ENCODE data around the gene PELI2. TPM values are rescaled to one million over a fixed set of nuclear protein-coding genes. Genes with fewer than 3 reads are reported as not detected.
A peak's percentile ranks its signal among the peaks of the same experiment; 100 is the strongest.

Gene PELI2
- total and polyA plus RNA-seq, 5 experiments from 2014 or later, result 0.91 to 14.1 (median 1.9) TPM

- ATAC-seq, result no peak
- peaks cover 26 to 55% (median 30%) of the 10 kb centered on the region in 4 donors for H3K4me1 Mint-ChIP-seq
- peaks cover 0 to 9% (median 6%) of the 10 kb centered on the region in 5 donors for H3K27me3 Mint-ChIP-seq
- peak overlapping the region in 1 of 10 donors; percentile 64 for H3K4me3 Mint-ChIP-seq
- no peaks in the 10 kb centered on the region for H3K9me3 Mint-ChIP-seq
- POLR2A ChIA-PET, result no interaction called here
- DNase-seq, result no peak
- peak overlapping the region in 1 of 10 donors; percentile 31 for H3K27ac Mint-ChIP-seq
- H3K36me3 Mint-ChIP-seq, result no peaks in the 10 kb centered on the region
These were observed 4.1 kb downstream of the PELI2 start for GRCh38 chr14:56122301-56122700.

DNA sequence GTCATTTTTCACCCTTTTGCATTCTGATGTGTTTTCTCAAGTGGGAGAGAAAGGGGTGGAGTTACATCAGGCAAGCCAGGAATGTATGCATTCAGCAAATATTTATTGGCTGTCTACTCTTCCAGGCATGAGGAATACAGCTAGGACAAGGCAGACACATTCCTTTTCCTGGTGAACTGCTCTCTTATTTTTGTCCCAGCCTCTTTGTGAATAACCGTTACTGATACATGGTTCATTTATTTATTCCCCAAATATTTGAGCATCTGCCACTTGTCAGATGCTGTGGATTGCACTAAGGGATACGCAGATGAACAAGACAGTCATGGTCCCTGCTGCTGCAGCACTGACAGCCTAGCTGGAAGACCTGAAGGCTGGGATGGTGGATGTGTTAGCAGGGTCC, 6.1 kb downstream of the PELI2 start:
- POLR2A ChIA-PET, result no interaction called here
- Mint-ChIP-seq H3K9me3 (no peaks in the 10 kb centered on the region), H3K4me1 (peaks cover 26 to 66% (median 31%) of the 10 kb centered on the region in 4 donors), H3K27me3 (peaks cover 0 to 11% (median 9%) of the 10 kb centered on the region in 5 donors), H3K27ac (no peak overlapping the region), H3K36me3 (no peaks in the 10 kb centered on the region), H3K4me3 (no peak overlapping the region)
- DNase-seq, result no peak
- no peak for ATAC-seq

GRCh38 chr14:56125772-56126636, 7.8 kb downstream of the PELI2 start:
- ATAC-seq, result no peak
- DNase-seq, result no peak
- POLR2A ChIA-PET, result interaction anchor here (2.2 kb wide), 1 partner anchor 7 kb away, joined by 6 read pairs; the partner anchor contains the start of gene PELI2
- Mint-ChIP-seq H3K27ac (no peak overlapping the region), H3K36me3 (no peaks in the 10 kb centered on the region), H3K27me3 (peaks cover 0 to 15% (median 9%) of the 10 kb centered on the region in 5 donors), H3K4me3 (no peak overlapping the region), H3K9me3 (no peaks in the 10 kb centered on the region), H3K4me1 (peaks cover 18 to 62% (median 23%) of the 10 kb centered on the region in 4 donors)

- H3K9me3 Mint-ChIP-seq, result no peaks in the 10 kb centered on the region
- no peak overlapping the region for H3K27ac Mint-ChIP-seq
- peaks cover 0 to 15% (median 9%) of the 10 kb centered on the region in 5 donors for H3K27me3 Mint-ChIP-seq
- H3K4me3 Mint-ChIP-seq, result no peak overlapping the region
- no peak for DNase-seq
- H3K36me3 Mint-ChIP-seq, result no peaks in the 10 kb centered on the region
- POLR2A ChIA-PET, result interaction anchor here (2.2 kb wide), 1 partner anchor 8 kb away, joined by 6 read pairs; the partner anchor contains the start of gene PELI2
- ATAC-seq, result no peak
- H3K4me1 Mint-ChIP-seq, result peaks cover 17 to 61% (median 21%) of the 10 kb centered on the region in 4 donors
These were observed 8.4 kb downstream of the PELI2 start for GRCh38 chr14:56126637-56126913.

DNA sequence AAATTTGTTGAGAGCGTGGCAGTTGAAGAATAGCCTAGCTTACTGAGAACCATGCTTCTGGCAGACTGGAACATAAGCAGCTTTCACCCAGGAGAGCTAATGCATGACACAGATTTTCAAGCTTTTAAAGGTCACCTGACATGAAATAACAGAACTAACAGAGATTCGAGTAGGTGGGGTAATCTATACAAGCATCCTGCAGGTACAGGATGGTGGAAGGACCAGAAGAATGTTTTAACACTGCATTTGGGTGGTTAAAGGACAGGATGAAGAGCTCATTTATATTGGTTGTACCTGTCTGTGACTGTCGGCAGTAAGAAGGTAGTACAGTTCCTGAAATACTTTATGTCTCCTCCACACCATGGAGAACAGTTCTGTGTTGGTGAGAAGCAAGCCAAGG, 8.9 kb downstream of the PELI2 start:
- DNase-seq (no peak), ATAC-seq (no peak)
- Mint-ChIP-seq H3K27me3 (peaks cover 0 to 15% (median 6%) of the 10 kb centered on the region in 5 donors), H3K4me1 (peaks cover 13 to 63% (median 20%) of the 10 kb centered on the region in 4 donors), H3K9me3 (no peaks in the 10 kb centered on the region), H3K36me3 (no peaks in the 10 kb centered on the region), H3K27ac (no peak overlapping the region), H3K4me3 (no peak overlapping the region)
- POLR2A ChIA-PET, result interaction anchor here (0.6 to 2.2 kb wide), 2 partner anchors 9 to 28 kb away, joined by 3 to 6 read pairs; partner anchors contain the start of gene PELI2

- POLR2A ChIA-PET, result no interaction called here
- Mint-ChIP-seq H3K36me3 (no peaks in the 10 kb centered on the region), H3K27ac (no peak overlapping the region), H3K27me3 (peaks cover 0 to 18% (median 9%) of the 10 kb centered on the region in 5 donors), H3K4me1 (peaks cover 16 to 54% (median 23%) of the 10 kb centered on the region in 4 donors), H3K4me3 (no peak overlapping the region), H3K9me3 (no peaks in the 10 kb centered on the region)
- DNase-seq, result no peak
- no peak for ATAC-seq
These were observed 10.9 kb downstream of the PELI2 start for GRCh38 chr14:56129092-56129491.

- Mint-ChIP-seq H3K4me1 (peaks cover 16 to 52% (median 21%) of the 10 kb centered on the region in 4 donors), H3K27ac (peak overlapping the region in 1 of 10 donors; percentile 24), H3K4me3 (no peak overlapping the region), H3K9me3 (no peaks in the 10 kb centered on the region), H3K27me3 (peaks cover 0 to 14% (median 8%) of the 10 kb centered on the region in 5 donors), H3K36me3 (no peaks in the 10 kb centered on the region)
- ATAC-seq (no peak), DNase-seq (no peak)
- POLR2A ChIA-PET, result no interaction called here
These were observed 11.7 kb downstream of the PELI2 start for GRCh38 chr14:56129933-56130332.

DNA sequence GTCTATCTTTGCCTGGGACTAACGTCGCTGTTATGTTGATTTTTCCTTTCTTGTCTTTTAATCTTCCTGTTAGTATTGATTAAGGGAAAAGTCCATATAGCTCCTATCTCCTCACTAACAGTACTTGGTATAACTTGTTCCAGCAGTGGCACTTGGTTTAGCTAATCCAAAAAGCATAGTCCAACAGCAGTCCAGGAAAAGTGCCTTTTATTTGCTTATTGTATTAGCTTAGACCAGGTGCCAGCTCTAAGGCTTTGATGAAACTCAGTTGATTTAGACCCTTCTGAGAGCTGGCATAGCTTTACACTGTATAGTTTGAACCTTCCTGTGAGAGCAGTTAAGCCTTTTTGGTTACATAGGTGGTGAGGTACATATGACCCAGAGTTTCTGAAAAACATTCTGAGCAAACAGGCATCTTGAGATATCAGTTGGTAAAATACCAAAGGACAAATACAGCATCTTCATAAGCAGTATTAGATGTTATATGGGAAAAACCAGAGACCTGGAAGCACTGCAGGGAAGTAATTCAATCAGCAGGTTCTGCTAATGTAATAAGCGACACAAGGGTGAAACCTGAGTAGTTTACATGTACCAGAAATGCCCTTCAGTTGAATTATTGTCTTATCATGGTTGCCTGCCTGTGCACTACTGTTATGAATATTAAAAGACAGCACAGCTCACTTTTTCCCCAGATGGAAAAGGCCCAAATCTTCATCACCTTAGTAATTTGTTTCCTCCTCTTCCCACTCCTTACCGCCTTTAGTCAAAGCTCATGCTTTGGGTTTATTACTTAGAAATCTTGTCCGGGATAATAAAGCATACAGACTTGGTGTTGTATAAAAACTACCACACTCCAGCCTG, 13.0 kb downstream of the PELI2 start:
- peaks cover 0 to 17% (median 10%) of the 10 kb centered on the region in 5 donors for H3K27me3 Mint-ChIP-seq
- ATAC-seq, result no peak
- no peak overlapping the region for H3K4me3 Mint-ChIP-seq
- no peak overlapping the region for H3K27ac Mint-ChIP-seq
- POLR2A ChIA-PET, result interaction anchor here (0.6 kb wide), 1 partner anchor 13 kb away, joined by 3 read pairs; the partner anchor contains the start of gene PELI2
- H3K9me3 Mint-ChIP-seq, result no peaks in the 10 kb centered on the region
- H3K4me1 Mint-ChIP-seq, result peaks cover 16 to 56% (median 23%) of the 10 kb centered on the region in 4 donors
- no peaks in the 10 kb centered on the region for H3K36me3 Mint-ChIP-seq
- no peak for DNase-seq

GRCh38 chr14:56131865-56132833, 13.9 kb downstream of the PELI2 start:
- DNase-seq, result no peak
- Mint-ChIP-seq H3K4me1 (peaks cover 18 to 62% (median 23%) of the 10 kb centered on the region in 4 donors), H3K27ac (no peak overlapping the region), H3K27me3 (peaks cover 0 to 23% (median 14%) of the 10 kb centered on the region in 5 donors), H3K4me3 (no peak overlapping the region), H3K9me3 (no peaks in the 10 kb centered on the region), H3K36me3 (no peaks in the 10 kb centered on the region)
- no peak for ATAC-seq
- POLR2A ChIA-PET, result interaction anchor here (0.6 kb wide), 1 partner anchor 72 kb away, joined by 3 read pairs; no protein-coding TSS in a partner anchor

GRCh38 chr14:56133547-56133946, 15.3 kb downstream of the PELI2 start:
- Mint-ChIP-seq H3K36me3 (no peaks in the 10 kb centered on the region), H3K9me3 (no peaks in the 10 kb centered on the region), H3K4me1 (peaks cover 16 to 57% (median 25%) of the 10 kb centered on the region in 4 donors), H3K27ac (no peak overlapping the region), H3K4me3 (no peak overlapping the region), H3K27me3 (peaks cover 0 to 23% (median 13%) of the 10 kb centered on the region in 5 donors)
- no peak for DNase-seq
- POLR2A ChIA-PET, result no interaction called here
- ATAC-seq, result no peak

- H3K4me3 Mint-ChIP-seq, result no peak overlapping the region
- peaks cover 0 to 23% (median 11%) of the 10 kb centered on the region in 5 donors for H3K27me3 Mint-ChIP-seq
- H3K27ac Mint-ChIP-seq, result no peak overlapping the region
- DNase-seq (no peak), ATAC-seq (no peak)
- H3K4me1 Mint-ChIP-seq, result peaks cover 14 to 50% (median 26%) of the 10 kb centered on the region in 4 donors
- POLR2A ChIA-PET, result no interaction called here
- H3K36me3 Mint-ChIP-seq, result no peaks in the 10 kb centered on the region
- no peaks in the 10 kb centered on the region for H3K9me3 Mint-ChIP-seq
These were observed 16.8 kb downstream of the PELI2 start for GRCh38 chr14:56135001-56135400.

- Mint-ChIP-seq H3K4me3 (no peak overlapping the region), H3K9me3 (no peaks in the 10 kb centered on the region), H3K27me3 (peaks cover 0 to 29% (median 11%) of the 10 kb centered on the region in 5 donors), H3K36me3 (no peaks in the 10 kb centered on the region), H3K4me1 (peaks cover 12 to 50% (median 26%) of the 10 kb centered on the region in 4 donors), H3K27ac (no peak overlapping the region)
- ATAC-seq (no peak), DNase-seq (no peak)
- POLR2A ChIA-PET, result no interaction called here
These were observed 17.5 kb downstream of the PELI2 start for GRCh38 chr14:56135668-56136067.

All from naive thymus-derived CD8-positive, alpha-beta T cell (primary cell).